WERI-Rb-1 (cell line): ENCODE measurements around the gene PNPLA1.

Experiments used
- DNase-seq: peaks from one replicate; pipeline ENCODE4 v3.0.0-alpha.2; 2020
- H3K27ac ChIP-seq: fragments of 250-450 bp; sonication (Bioruptor Pico); 2 replicates; pipeline ENCODE4 v1.5.1; 2020; ENCODE audit warnings: mild to moderate bottlenecking, moderate library complexity
- H3K27me3 ChIP-seq: fragments of 250-450 bp; sonication (Bioruptor Pico); 2 replicates; pipeline ENCODE4 v1.5.1; 2021; ENCODE audit warnings: mild to moderate bottlenecking, low read depth, moderate library complexity; ENCODE audit not compliant: insufficient read depth, severe bottlenecking
- H3K36me3 ChIP-seq: fragments of 250-450 bp; sonication (Bioruptor Pico); 2 replicates; pipeline ENCODE4 v1.5.1; 2020; ENCODE audit warnings: mild to moderate bottlenecking, moderate library complexity
- H3K4me3 ChIP-seq: 2 replicates; pipeline ENCODE4 v1.5.1; 2011; ENCODE audit warnings: low read depth, mild to moderate bottlenecking, control low read depth, low read length
- H3K9me3 ChIP-seq: fragments of 250-450 bp; sonication (Bioruptor Pico); 2 replicates; pipeline ENCODE4 v1.5.1; 2021; ENCODE audit warnings: mild to moderate bottlenecking, moderate library complexity; ENCODE audit not compliant: severe bottlenecking
- CTCF ChIP-seq: IDR thresholded peaks from 2 replicates; pipeline ENCODE4 v1.5.1; 2011; ENCODE audit warnings: low read depth, mild to moderate bottlenecking, control low read depth, inconsistent platforms, low read length

Gene PNPLA1

GRCh38 chr6:36224918-36225461 is 44.9 kb upstream of the PNPLA1 start:
- Histone ChIP-seq H3K9me3 (no peaks in the 10 kb centered on the region), H3K27ac (no peak overlapping the region), H3K27me3 (no peaks in the 10 kb centered on the region), H3K36me3 (peaks cover 98% of the 10 kb centered on the region), H3K4me3 (no peak overlapping the region)
- DNase-seq, result peak; percentile 43
- TF ChIP-seq CTCF, result no peak

- Histone ChIP-seq H3K36me3 (peaks cover 100% of the 10 kb centered on the region), H3K9me3 (no peaks in the 10 kb centered on the region), H3K27ac (no peak overlapping the region), H3K4me3 (no peak overlapping the region), H3K27me3 (no peaks in the 10 kb centered on the region)
- DNase-seq, result no peak
- TF ChIP-seq CTCF, result no peak
Measured at GRCh38 chr6:36226438-36227047, 43.3 kb upstream of the PNPLA1 start.

GRCh38 chr6:36227379-36228228 is 42.3 kb upstream of the PNPLA1 start:
- Histone ChIP-seq H3K36me3 (peaks cover 98% of the 10 kb centered on the region), H3K27ac (no peak overlapping the region), H3K27me3 (no peaks in the 10 kb centered on the region), H3K9me3 (no peaks in the 10 kb centered on the region), H3K4me3 (no peak overlapping the region)
- no peak for TF ChIP-seq CTCF
- no peak for DNase-seq

- no peak for TF ChIP-seq CTCF
- H3K27ac ChIP-seq, result no peak overlapping the region
- no peaks in the 10 kb centered on the region for H3K27me3 ChIP-seq
- peaks cover 96% of the 10 kb centered on the region for H3K36me3 ChIP-seq
- no peak overlapping the region for H3K4me3 ChIP-seq
- no peak for DNase-seq
- H3K9me3 ChIP-seq, result no peaks in the 10 kb centered on the region
Measured at GRCh38 chr6:36229223-36229622, 40.6 kb upstream of the PNPLA1 start.

GRCh38 chr6:36230371-36230770 is 39.5 kb upstream of the PNPLA1 start:
- no peak overlapping the region for H3K4me3 ChIP-seq
- H3K9me3 ChIP-seq, result no peaks in the 10 kb centered on the region
- H3K27me3 ChIP-seq, result no peaks in the 10 kb centered on the region
- no peak for TF ChIP-seq CTCF
- DNase-seq, result no peak
- no peak overlapping the region for H3K27ac ChIP-seq
- H3K36me3 ChIP-seq, result peaks cover 85% of the 10 kb centered on the region
